H9 (cell line): ENCODE results near the gene CCDC150. TPM values are rescaled to one million over a fixed set of nuclear protein-coding genes. Genes with fewer than 3 reads are reported as not detected.

ENCODE experiments used
- DNase-seq: peaks from one replicate; pipeline ENCODE4 v3.0.0-alpha.2; 2017
- H2AFZ ChIP-seq: one replicate; pipeline ENCODE4 v1.6.1; 2013; ENCODE audit warnings: mild to moderate bottlenecking, low read length, control low read depth, moderate library complexity
- H2AK5ac ChIP-seq: 2 replicates; pipeline ENCODE4 v1.6.1; 2013; ENCODE audit warnings: low read length, control low read depth, mixed read lengths; ENCODE audit not compliant: insufficient read length
- H2BK120ac ChIP-seq: one replicate; pipeline ENCODE4 v1.6.1; 2013; ENCODE audit warnings: low read depth, mild to moderate bottlenecking, low read length, control low read depth, inconsistent platforms; ENCODE audit not compliant: poor library complexity, severe bottlenecking
- H2BK12ac ChIP-seq: 2 replicates; pipeline ENCODE4 v1.6.1; 2013; ENCODE audit warnings: low read length, control low read depth, mixed read lengths, low read depth; ENCODE audit not compliant: insufficient read length
- H2BK15ac ChIP-seq: 2 replicates; pipeline ENCODE4 v1.6.1; 2013; ENCODE audit warnings: low read depth, low read length, control low read depth
- H2BK20ac ChIP-seq: one replicate; pipeline ENCODE4 v1.6.1; 2013; ENCODE audit warnings: low read depth, mild to moderate bottlenecking, low read length, control low read depth, inconsistent platforms; ENCODE audit not compliant: poor library complexity, severe bottlenecking
- H2BK5ac ChIP-seq: 2 replicates; pipeline ENCODE4 v1.6.1; 2013; ENCODE audit warnings: low read length, control low read depth, mixed read lengths; ENCODE audit not compliant: insufficient read length
- H3K14ac ChIP-seq: 2 replicates; pipeline ENCODE4 v1.6.1; 2013; ENCODE audit warnings: low read length, control low read depth; ENCODE audit not compliant: insufficient read depth
- H3K18ac ChIP-seq: 2 replicates; pipeline ENCODE4 v1.6.1; 2013; ENCODE audit warnings: low read depth, mild to moderate bottlenecking, mixed read lengths, low read length, control low read depth; ENCODE audit not compliant: insufficient read length
- H3K23ac ChIP-seq: 2 replicates; pipeline ENCODE4 v1.6.1; 2013; ENCODE audit warnings: low read length, control low read depth, mixed read lengths, low read depth; ENCODE audit not compliant: insufficient read length
- H3K23me2 ChIP-seq: 2 replicates; pipeline ENCODE4 v1.6.1; 2013; ENCODE audit warnings: low read depth, mild to moderate bottlenecking, mixed read lengths, low read length, control low read depth; ENCODE audit not compliant: insufficient read length, poor library complexity, severe bottlenecking
- H3K27ac ChIP-seq: 2 replicates; pipeline ENCODE4 v1.5.1; 2013; ENCODE audit warnings: low read length, control low read depth, mixed read lengths, low read depth; ENCODE audit not compliant: insufficient read length
- H3K27me3 ChIP-seq: 2 replicates; pipeline ENCODE4 v1.6.1; 2013; ENCODE audit warnings: low read length, control low read depth, inconsistent platforms; ENCODE audit not compliant: insufficient read depth
- H3K4ac ChIP-seq: 2 replicates; pipeline ENCODE4 v1.6.1; 2013; ENCODE audit warnings: low read depth, mild to moderate bottlenecking, control low read depth, inconsistent platforms, low read length, moderate library complexity
- H3K4me1 ChIP-seq: 2 replicates; pipeline ENCODE4 v1.6.1; 2013; ENCODE audit warnings: low read length, control low read depth, inconsistent platforms; ENCODE audit not compliant: insufficient read depth
- H3K4me2 ChIP-seq: 2 replicates; pipeline ENCODE4 v1.6.1; 2013; ENCODE audit warnings: low read length, control low read depth, mixed read lengths; ENCODE audit not compliant: insufficient read length, insufficient read depth
- H3K56ac ChIP-seq: 2 replicates; pipeline ENCODE4 v1.6.1; 2013; ENCODE audit warnings: low read depth, mild to moderate bottlenecking, mixed read lengths, low read length, control low read depth; ENCODE audit not compliant: insufficient read length
- H3K79me1 ChIP-seq: 2 replicates; pipeline ENCODE4 v1.6.1; 2013; ENCODE audit warnings: low read depth, mild to moderate bottlenecking, moderate library complexity, low read length, control low read depth, inconsistent platforms; ENCODE audit not compliant: insufficient read depth, poor library complexity, severe bottlenecking
- H3K79me2 ChIP-seq: 2 replicates; pipeline ENCODE4 v1.6.1; 2013; ENCODE audit warnings: low read length, control low read depth, inconsistent platforms; ENCODE audit not compliant: insufficient read depth
- H3K9ac ChIP-seq: 2 replicates; pipeline ENCODE4 v1.6.1; 2013; ENCODE audit warnings: low read length, control low read depth, mixed read lengths; ENCODE audit not compliant: insufficient read length; ENCODE audit errors: extremely low read depth
- H3K9me3 ChIP-seq: one replicate; pipeline ENCODE4 v1.6.1; 2013; ENCODE audit warnings: low read depth, low read length, inconsistent platforms; ENCODE audit not compliant: control insufficient read depth
- H3T11ph ChIP-seq: one replicate; pipeline ENCODE4 v1.6.1; 2013; ENCODE audit warnings: mild to moderate bottlenecking, low read length, control low read depth, inconsistent platforms
- H4K20me1 ChIP-seq: one replicate; pipeline ENCODE4 v1.6.1; 2013; ENCODE audit not compliant: control insufficient read depth, insufficient read length, insufficient read depth
- H4K5ac ChIP-seq: 2 replicates; pipeline ENCODE4 v1.6.1; 2013; ENCODE audit warnings: low read depth, mild to moderate bottlenecking, mixed read lengths, low read length, control low read depth; ENCODE audit not compliant: insufficient read length
- H4K8ac ChIP-seq: replicated peaks from 2 replicates; pipeline ENCODE4 v1.6.1; 2013; ENCODE audit warnings: low read length, control low read depth, mixed read lengths, low read depth; ENCODE audit not compliant: insufficient read length
- H4K91ac ChIP-seq: 2 replicates; pipeline ENCODE4 v1.6.1; 2013; ENCODE audit warnings: low read depth, mild to moderate bottlenecking, moderate library complexity, mixed read lengths, low read length, control low read depth; ENCODE audit not compliant: insufficient read length
- H3K27ac Mint-ChIP-seq, 3 experiments: 2 replicates in 2 of 3; 3 replicates in 1 of 3; pipeline ENCODE4 v1.8.0; 2020 to 2021; ENCODE audit warnings: mixed read lengths in 3 of 3, mild to moderate bottlenecking in 1 of 3, moderate library complexity in 1 of 3
- H3K27me3 Mint-ChIP-seq: 2 replicates; pipeline ENCODE4 v1.8.0; 2021; ENCODE audit warnings: low read depth, mild to moderate bottlenecking, moderate library complexity, mixed read lengths
- H3K36me3 Mint-ChIP-seq, 3 experiments: 2 replicates in 2 of 3; 3 replicates in 1 of 3; pipeline ENCODE4 v1.8.0; 2020 to 2021; ENCODE audit warnings: low read depth in 3 of 3, mixed read lengths in 3 of 3; ENCODE audit not compliant: insufficient read depth in 1 of 3
- H3K4me1 Mint-ChIP-seq, 2 experiments: 2 replicates each; pipeline ENCODE4 v1.8.0; 2020; ENCODE audit warnings: mixed read lengths in 2 of 2
- H3K4me3 Mint-ChIP-seq, 2 experiments: 2 replicates in 1 of 2; 3 replicates in 1 of 2; pipeline ENCODE4 v1.8.0; 2020 to 2021; ENCODE audit warnings: mild to moderate bottlenecking in 2 of 2, mixed read lengths in 2 of 2, moderate library complexity in 1 of 2
- H3K9me3 Mint-ChIP-seq, 2 experiments: 2 replicates in 1 of 2; 3 replicates in 1 of 2; pipeline ENCODE4 v1.8.0; 2020; ENCODE audit warnings: mild to moderate bottlenecking in 2 of 2, mixed read lengths in 2 of 2, moderate library complexity in 1 of 2
- WGBS: extraction: QIAGEN DNeasy Blood & Tissue Kit; methylation state at CpG from one replicate; pipeline ENCODE4 v1.1.7; 2013; ENCODE audit warnings: missing lambda C conversion rate, low lambda C conversion rate, mixed read lengths; ENCODE audit not compliant: insufficient read length; ENCODE audit errors: extremely low coverage; 5-methylcytosine and 5-hydroxymethylcytosine counted together
- total RNA-seq: library from RNA; stranded (reverse); gene quantifications from 2 replicates; pipeline ENCODE4 v1.2.1, GENCODE V29; 2021
- TF ChIP-seq, protein P1 (sequence below): fragments of 200-600 bp; sonication (generic); conservative IDR thresholded peaks from 3 replicates; pipeline ENCODE4 v1.8.0; 2021; ENCODE audit warnings: antibody characterized with exemption, mild to moderate bottlenecking

CCDC150 gene
- total RNA-seq, 1 experiment from 2014 or later: 26.2 TPM

DNA sequence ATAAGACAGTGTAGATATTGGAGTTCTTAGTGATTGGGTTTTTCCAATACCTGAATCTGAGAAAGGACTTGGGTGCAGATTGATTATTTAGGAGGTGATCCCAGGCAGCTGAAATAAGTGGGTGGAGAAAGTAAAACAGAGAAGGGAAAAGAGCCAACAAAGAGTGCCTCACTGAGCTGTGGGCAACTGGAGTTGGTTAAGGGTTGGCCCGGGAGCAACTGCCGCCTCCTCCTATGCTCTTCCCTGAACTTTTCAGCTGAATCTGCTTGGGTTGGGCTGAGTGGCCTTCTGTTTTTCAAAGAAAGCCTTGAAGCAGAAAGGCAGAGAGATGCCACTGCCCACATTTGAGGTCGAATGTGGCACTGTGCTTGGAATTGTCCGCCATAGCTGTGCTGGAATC is 20.9 kb upstream of the CCDC150 start:
- H2BK20ac ChIP-seq: no peak overlapping the region
- no peak overlapping the region for H4K5ac ChIP-seq
- H3K14ac ChIP-seq: no peak overlapping the region
- H3K79me2 ChIP-seq: no peaks in the 10 kb centered on the region; the same call in 1 of the 2 replicates
- no peak for DNase-seq
- no peak overlapping the region for H3K27ac ChIP-seq
- no peak overlapping the region for H3K23ac ChIP-seq
- no peaks in the 10 kb centered on the region for H3K23me2 ChIP-seq
- no peak overlapping the region for H3K56ac ChIP-seq
- H2BK5ac ChIP-seq: no peak overlapping the region
- no peak overlapping the region for H2BK15ac ChIP-seq
- H3T11ph ChIP-seq: no peak overlapping the region
- H4K20me1 ChIP-seq: no peaks in the 10 kb centered on the region
- no CpG with 5 or more reads among the region's 4 CpGs for WGBS
- no peaks in the 10 kb centered on the region; a peak in 1 of 5 replicates for H3K9me3 Mint-ChIP-seq
- H3K4me2 ChIP-seq: no peak overlapping the region
- no peak overlapping the region for H3K4ac ChIP-seq
- no peak overlapping the region for H4K8ac ChIP-seq
- H2AFZ ChIP-seq: no peak overlapping the region
- H3K36me3 Mint-ChIP-seq: no peaks in the 10 kb centered on the region
- H3K9me3 ChIP-seq: no peaks in the 10 kb centered on the region
- no peak overlapping the region for H2AK5ac ChIP-seq
- no peak overlapping the region for H2BK12ac ChIP-seq
- TF ChIP-seq, protein P1, sequence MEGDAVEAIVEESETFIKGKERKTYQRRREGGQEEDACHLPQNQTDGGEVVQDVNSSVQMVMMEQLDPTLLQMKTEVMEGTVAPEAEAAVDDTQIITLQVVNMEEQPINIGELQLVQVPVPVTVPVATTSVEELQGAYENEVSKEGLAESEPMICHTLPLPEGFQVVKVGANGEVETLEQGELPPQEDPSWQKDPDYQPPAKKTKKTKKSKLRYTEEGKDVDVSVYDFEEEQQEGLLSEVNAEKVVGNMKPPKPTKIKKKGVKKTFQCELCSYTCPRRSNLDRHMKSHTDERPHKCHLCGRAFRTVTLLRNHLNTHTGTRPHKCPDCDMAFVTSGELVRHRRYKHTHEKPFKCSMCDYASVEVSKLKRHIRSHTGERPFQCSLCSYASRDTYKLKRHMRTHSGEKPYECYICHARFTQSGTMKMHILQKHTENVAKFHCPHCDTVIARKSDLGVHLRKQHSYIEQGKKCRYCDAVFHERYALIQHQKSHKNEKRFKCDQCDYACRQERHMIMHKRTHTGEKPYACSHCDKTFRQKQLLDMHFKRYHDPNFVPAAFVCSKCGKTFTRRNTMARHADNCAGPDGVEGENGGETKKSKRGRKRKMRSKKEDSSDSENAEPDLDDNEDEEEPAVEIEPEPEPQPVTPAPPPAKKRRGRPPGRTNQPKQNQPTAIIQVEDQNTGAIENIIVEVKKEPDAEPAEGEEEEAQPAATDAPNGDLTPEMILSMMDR: no peak
- H4K91ac ChIP-seq: no peak overlapping the region
- no peak overlapping the region for H3K27ac Mint-ChIP-seq
- no peaks in the 10 kb centered on the region for H3K27me3 ChIP-seq
- H2BK120ac ChIP-seq: no peak overlapping the region
- H3K27me3 Mint-ChIP-seq: no peaks in the 10 kb centered on the region
- no peak overlapping the region for H3K4me3 Mint-ChIP-seq
- no peaks in the 10 kb centered on the region for H3K4me1 ChIP-seq
- H3K9ac ChIP-seq: no peak overlapping the region
- H3K18ac ChIP-seq: no peak overlapping the region
- H3K4me1 Mint-ChIP-seq: no peaks in the 10 kb centered on the region
- no peaks in the 10 kb centered on the region for H3K79me1 ChIP-seq
